Astrocyte of the cerebellum (primary cell): ENCODE results near the gene PRPF18.

ENCODE experiments used
- DNase-seq: peaks from one replicate; pipeline ENCODE4 v3.0.0-alpha.2; 2011; ENCODE audit warnings: low read depth
- H3K4me3 ChIP-seq: 2 replicates; pipeline ENCODE4 v1.5.1; 2011; ENCODE audit warnings: mild to moderate bottlenecking, low read depth, low read length, moderate library complexity
- CTCF ChIP-seq: IDR thresholded peaks from 2 replicates; pipeline ENCODE4 v1.5.1; 2012; ENCODE audit warnings: low read length, low read depth, moderate library complexity, mild to moderate bottlenecking; ENCODE audit errors: missing control alignments
- in situ Hi-C: cut with HindIII; loops from 2 replicates; pipeline ENCODE4 v1.10.0; 2017; ENCODE audit warnings: low sequenced_read_pairs

The PRPF18 gene

GRCh38 chr10:13636776-13637175 lies 50.0 kb downstream of the PRPF18 start:
- in situ Hi-C loops = no loop called here
- H3K4me3 ChIP-seq = no peak overlapping the region
- no peak for TF ChIP-seq CTCF
- DNase-seq = no peak

GRCh38 chr10:13637303-13637856 lies 50.6 kb downstream of the PRPF18 start:
- H3K4me3 ChIP-seq = no peak overlapping the region
- no peak for TF ChIP-seq CTCF
- no peak for DNase-seq
- in situ Hi-C loops = no loop called here

GRCh38 chr10:13637894-13638293 lies 51.1 kb downstream of the PRPF18 start:
- no peak overlapping the region for H3K4me3 ChIP-seq
- no peak for TF ChIP-seq CTCF
- no peak for DNase-seq
- in situ Hi-C loops = no loop called here

GRCh38 chr10:13642293-13642692 lies 55.5 kb downstream of the PRPF18 start:
- in situ Hi-C loops = no loop called here
- DNase-seq = no peak
- TF ChIP-seq CTCF = no peak
- H3K4me3 ChIP-seq = no peak overlapping the region

- TF ChIP-seq CTCF = no peak
- no peak for DNase-seq
- no peak overlapping the region for H3K4me3 ChIP-seq
- in situ Hi-C loops = no loop called here
Measured at GRCh38 chr10:13643016-13643415, 56.3 kb downstream of the PRPF18 start.

- TF ChIP-seq CTCF = no peak
- in situ Hi-C loops = no loop called here
- DNase-seq = no peak
- no peak overlapping the region for H3K4me3 ChIP-seq
Measured at GRCh38 chr10:13644866-13645265, 58.1 kb downstream of the PRPF18 start.

- no peak overlapping the region for H3K4me3 ChIP-seq
- DNase-seq = no peak
- in situ Hi-C loops = no loop called here
- no peak for TF ChIP-seq CTCF
Measured at GRCh38 chr10:13648425-13648824, 61.7 kb downstream of the PRPF18 start.
